ENCODE data around the gene KPNB1. TPM values are rescaled to one million over a fixed set of nuclear protein-coding genes. Genes with fewer than 3 reads are reported as not detected.
A peak's percentile ranks its signal among the peaks of the same experiment; 100 is the strongest.

KPNB1 gene
- total RNA-seq, 4 donors from 2014 or later: 100 to 162 (median 139) TPM

DNA sequence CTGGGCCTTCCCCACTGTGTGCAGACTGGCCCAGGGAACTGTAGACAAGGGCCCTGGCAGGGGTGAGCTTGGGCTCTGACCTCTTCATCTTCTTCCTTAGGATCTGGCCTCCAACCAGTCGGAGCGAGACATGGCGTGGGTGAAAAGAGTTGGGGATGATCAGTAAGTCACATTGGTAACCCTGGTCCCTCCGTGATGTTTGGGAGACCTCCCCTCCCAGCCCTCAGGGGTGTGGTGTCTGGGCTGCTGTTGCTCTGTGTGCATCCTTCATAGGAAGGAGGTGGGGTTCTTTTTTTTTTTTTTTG, 49.8 kb downstream of the KPNB1 start:
- H3K4me3 ChIP-seq: no peak overlapping the region
- WGBS: 93% methylated on average over 4 of the region's 4 CpGs
- H3K27me3 ChIP-seq: no peaks in the 10 kb centered on the region
- H3K27ac ChIP-seq: no peak overlapping the region
- H3K4me1 ChIP-seq: peaks cover 18% of the 10 kb centered on the region
- H3K36me3 ChIP-seq: peaks cover 25% of the 10 kb centered on the region
- no peak for DNase-seq (ENCODE audit: low spot score in 2 of 2)
- TF ChIP-seq POLR2AphosphoS5 (IDR thresholded peaks at IDR 0.05) (no peak), EP300 (IDR thresholded peaks at IDR 0.05) (no peak), POLR2A (IDR thresholded peaks at IDR 0.05) (no peak)
- TF ChIP-seq, protein P1, sequence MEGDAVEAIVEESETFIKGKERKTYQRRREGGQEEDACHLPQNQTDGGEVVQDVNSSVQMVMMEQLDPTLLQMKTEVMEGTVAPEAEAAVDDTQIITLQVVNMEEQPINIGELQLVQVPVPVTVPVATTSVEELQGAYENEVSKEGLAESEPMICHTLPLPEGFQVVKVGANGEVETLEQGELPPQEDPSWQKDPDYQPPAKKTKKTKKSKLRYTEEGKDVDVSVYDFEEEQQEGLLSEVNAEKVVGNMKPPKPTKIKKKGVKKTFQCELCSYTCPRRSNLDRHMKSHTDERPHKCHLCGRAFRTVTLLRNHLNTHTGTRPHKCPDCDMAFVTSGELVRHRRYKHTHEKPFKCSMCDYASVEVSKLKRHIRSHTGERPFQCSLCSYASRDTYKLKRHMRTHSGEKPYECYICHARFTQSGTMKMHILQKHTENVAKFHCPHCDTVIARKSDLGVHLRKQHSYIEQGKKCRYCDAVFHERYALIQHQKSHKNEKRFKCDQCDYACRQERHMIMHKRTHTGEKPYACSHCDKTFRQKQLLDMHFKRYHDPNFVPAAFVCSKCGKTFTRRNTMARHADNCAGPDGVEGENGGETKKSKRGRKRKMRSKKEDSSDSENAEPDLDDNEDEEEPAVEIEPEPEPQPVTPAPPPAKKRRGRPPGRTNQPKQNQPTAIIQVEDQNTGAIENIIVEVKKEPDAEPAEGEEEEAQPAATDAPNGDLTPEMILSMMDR (IDR thresholded peaks at IDR 0.05): no peak
- H3K9me3 ChIP-seq: no peaks in the 10 kb centered on the region

DNA sequence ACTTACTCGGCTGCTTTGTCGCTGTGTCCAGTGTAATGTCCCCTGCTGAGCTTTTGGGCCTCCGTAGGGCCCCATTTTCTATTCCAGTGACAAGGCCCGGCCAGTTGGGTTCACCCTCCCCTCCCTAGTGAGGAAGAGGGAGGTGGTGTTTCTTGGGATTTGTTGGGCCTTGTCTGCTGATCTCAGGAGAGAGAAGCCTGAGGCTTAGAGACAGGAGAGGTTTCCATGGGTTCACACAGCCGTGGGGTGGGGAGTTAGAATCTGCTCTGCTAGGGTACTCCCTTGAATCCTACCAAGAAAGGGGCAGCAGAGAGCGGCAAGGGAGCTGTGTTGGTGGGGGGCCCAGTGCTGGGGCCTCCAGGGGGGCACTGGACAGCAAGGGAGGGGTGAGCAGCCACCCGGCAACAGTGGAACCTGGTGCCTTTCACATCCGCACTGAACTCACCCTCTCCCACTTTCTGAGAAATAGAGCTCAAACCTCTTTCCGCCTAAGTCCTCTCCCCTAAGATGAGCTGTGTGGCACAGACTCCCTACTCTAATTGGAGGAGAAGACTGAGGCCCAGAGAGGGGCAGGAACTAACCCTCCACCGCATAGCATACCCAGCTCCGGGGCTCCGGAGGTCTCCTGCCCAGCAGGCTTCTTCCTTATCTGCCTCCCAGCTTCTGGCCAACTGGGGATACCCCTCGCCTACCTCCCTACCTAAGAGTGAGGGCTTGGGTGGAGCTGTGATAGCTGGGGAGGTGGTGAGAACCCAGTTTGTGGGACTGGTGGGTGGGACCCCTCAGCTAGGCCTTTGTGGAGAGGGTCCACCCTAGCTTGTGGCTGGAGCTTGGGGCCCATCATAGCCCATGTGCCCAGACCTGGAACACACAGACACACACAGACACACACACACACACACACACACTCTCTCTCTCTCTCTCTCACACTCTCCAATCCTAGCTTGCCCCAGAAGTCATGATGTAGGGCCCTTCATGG, 51.0 kb downstream of the KPNB1 start:
- DNase-seq (ENCODE audit: low spot score in 2 of 2): peak in 1 of 2 donors; percentile 49
- WGBS: 95% methylated on average over 13 of the region's 13 CpGs
- no peak for TF ChIP-seq EP300 (IDR thresholded peaks at IDR 0.05)
- TF ChIP-seq POLR2AphosphoS5 (IDR thresholded peaks at IDR 0.05): no peak
- no peak for TF ChIP-seq POLR2A (IDR thresholded peaks at IDR 0.05)
- TF ChIP-seq, protein P1 (IDR thresholded peaks at IDR 0.05): no peak

DNA sequence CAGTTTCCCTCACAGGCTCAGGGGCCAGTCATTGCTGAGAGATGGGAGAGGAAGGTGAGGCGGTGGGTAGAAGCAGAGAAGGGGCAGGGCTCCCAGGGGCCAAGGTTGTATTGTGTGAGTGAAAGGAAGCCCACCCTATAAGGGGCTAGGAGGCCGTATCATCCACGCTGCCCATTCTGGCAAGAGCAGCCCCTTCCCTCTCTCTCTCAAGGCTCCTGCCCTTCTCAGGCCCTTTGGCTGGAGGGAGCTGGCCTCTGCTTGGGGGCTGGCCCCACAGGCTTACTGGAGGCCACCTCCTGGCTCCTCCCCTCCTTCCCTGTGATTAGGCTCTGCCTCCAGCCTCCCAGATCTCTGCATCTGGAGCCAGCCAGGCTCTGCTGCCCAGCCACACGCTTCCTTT, 51.9 kb downstream of the KPNB1 start:
- Histone ChIP-seq H3K36me3 (peaks cover 25% of the 10 kb centered on the region), H3K4me1 (peaks cover 9% of the 10 kb centered on the region), H3K27ac (no peak overlapping the region), H3K27me3 (no peaks in the 10 kb centered on the region), H3K9me3 (no peaks in the 10 kb centered on the region), H3K4me3 (no peak overlapping the region)
- DNase-seq (ENCODE audit: low spot score in 2 of 2): peak in 1 of 2 donors; percentile 46
- TF ChIP-seq, protein P1 (IDR thresholded peaks at IDR 0.05): no peak
- 87% methylated on average over 4 of the region's 4 CpGs for WGBS

More for the DNA sequence above, 51.0 kb downstream of the KPNB1 start:
- Histone ChIP-seq H3K4me1 (peaks cover 9% of the 10 kb centered on the region), H3K27me3 (no peaks in the 10 kb centered on the region), H3K27ac (no peak overlapping the region), H3K36me3 (peaks cover 25% of the 10 kb centered on the region), H3K4me3 (no peak overlapping the region), H3K9me3 (no peaks in the 10 kb centered on the region)

DNA sequence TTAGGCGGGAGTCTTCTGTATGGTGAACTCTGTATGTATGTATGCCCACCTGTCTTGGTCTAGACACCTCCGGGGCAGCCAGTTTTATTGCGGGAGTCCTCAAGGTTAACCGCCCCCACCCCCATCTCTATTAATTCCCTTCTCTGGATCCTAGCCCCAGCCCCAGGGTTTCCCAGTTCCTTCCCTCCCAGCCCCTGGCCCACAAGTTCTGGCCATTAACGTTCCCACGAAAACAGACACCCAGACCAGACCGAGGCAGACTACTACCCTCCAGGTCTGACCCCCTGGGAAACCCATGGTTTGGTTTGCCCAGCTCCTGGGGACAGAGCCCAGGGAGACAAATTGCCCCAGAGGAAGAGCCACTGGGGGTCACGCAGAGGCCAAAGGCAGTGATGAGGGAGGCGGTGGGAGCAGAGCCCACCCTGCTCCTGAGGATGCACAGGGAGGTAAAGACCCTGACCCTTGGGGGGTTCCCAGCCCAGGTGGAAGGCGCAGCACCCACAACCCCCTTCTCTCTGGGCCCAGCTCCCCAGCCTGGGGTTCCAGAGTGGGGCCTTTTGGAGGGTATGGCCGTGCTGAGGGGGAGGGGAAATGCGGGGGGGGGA, 52.8 kb downstream of the KPNB1 start:
- WGBS: 88% methylated on average over 11 of the region's 12 CpGs

DNA sequence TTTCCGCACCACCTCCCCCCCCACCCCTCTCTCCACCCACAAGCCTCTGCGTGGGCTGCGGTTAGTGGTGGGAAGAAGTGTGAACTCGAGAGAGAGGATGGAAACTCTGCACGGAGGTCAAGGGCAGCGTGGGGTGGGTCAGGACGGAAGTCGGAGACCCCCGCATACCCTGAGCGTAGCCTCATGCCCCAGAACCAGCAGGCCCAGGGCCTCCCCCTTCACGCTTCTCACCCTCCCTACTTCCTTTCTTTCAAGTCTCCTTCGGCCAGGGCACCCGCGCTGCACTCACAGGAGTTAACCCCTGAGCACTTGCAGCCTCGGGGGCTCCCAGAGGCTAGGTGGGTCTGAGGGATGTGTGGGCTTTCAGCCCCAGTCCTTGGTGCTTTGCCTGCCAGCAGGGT, 53.5 kb downstream of the KPNB1 start:
- H3K4me1 ChIP-seq: peaks cover 17% of the 10 kb centered on the region

More for the DNA sequence above, 52.8 kb downstream of the KPNB1 start:
- Histone ChIP-seq H3K27ac (no peak overlapping the region), H3K4me3 (no peak overlapping the region), H3K36me3 (peaks cover 18% of the 10 kb centered on the region), H3K4me1 (peaks cover 17% of the 10 kb centered on the region), H3K27me3 (no peaks in the 10 kb centered on the region), H3K9me3 (no peaks in the 10 kb centered on the region)
- no peak for TF ChIP-seq EP300 (IDR thresholded peaks at IDR 0.05)
- TF ChIP-seq, protein P1 (IDR thresholded peaks at IDR 0.05): no peak
- no peak for DNase-seq (ENCODE audit: low spot score in 2 of 2)

More for the DNA sequence above, 53.5 kb downstream of the KPNB1 start:
- no peak for DNase-seq (ENCODE audit: low spot score in 2 of 2)
- no peaks in the 10 kb centered on the region for H3K27me3 ChIP-seq
- 71% methylated on average over 15 of the region's 15 CpGs for WGBS
- H3K27ac ChIP-seq: no peak overlapping the region
- TF ChIP-seq EP300 (IDR thresholded peaks at IDR 0.05) (no peak), POLR2AphosphoS5 (IDR thresholded peaks at IDR 0.05) (no peak), POLR2A (IDR thresholded peaks at IDR 0.05) (no peak)
- TF ChIP-seq, protein P1 (IDR thresholded peaks at IDR 0.05): no peak
- H3K9me3 ChIP-seq: no peaks in the 10 kb centered on the region
- H3K4me3 ChIP-seq: no peak overlapping the region
- peaks cover 18% of the 10 kb centered on the region for H3K36me3 ChIP-seq

Measured in suprapubic skin (tissue), 4 donors.